Measurements from ENCODE around the gene AP4M1. TPM values are rescaled to one million over a fixed set of nuclear protein-coding genes. Genes with fewer than 3 reads are reported as not detected.

AP4M1 gene
- total RNA-seq, 4 donors from 2014 or later: 5.0 to 52.0 (median 33.6) TPM

- Histone ChIP-seq H3K4me3 (no peak overlapping the region), H3K27me3 (no peaks in the 10 kb centered on the region), H3K36me3 (no peaks in the 10 kb centered on the region), H3K9me3 (no peaks in the 10 kb centered on the region), H3K27ac (no peak overlapping the region), H3K4me1 (peaks cover 0 to 10% of the 10 kb centered on the region in 2 donors)
- intact Hi-C loops (cut with DNase I; ENCODE audit: low total_unique reads): no loop called here
- TF ChIP-seq CTCF (IDR thresholded peaks at IDR 0.05) (no peak), POLR2A (IDR thresholded peaks at IDR 0.05) (no peak)
- no peak for DNase-seq
Measured at GRCh38 chr7:100090527-100091410, 10.7 kb upstream of the AP4M1 start.

- H3K27ac ChIP-seq: no peak overlapping the region
- H3K4me1 ChIP-seq: peaks cover 0 to 10% of the 10 kb centered on the region in 2 donors
- H3K27me3 ChIP-seq: no peaks in the 10 kb centered on the region
- H3K36me3 ChIP-seq: no peaks in the 10 kb centered on the region
- TF ChIP-seq POLR2A (IDR thresholded peaks at IDR 0.05) (no peak), CTCF (IDR thresholded peaks at IDR 0.05) (no peak)
- no peak overlapping the region for H3K4me3 ChIP-seq
- intact Hi-C loops (cut with DNase I; ENCODE audit: low total_unique reads): no loop called here
- H3K9me3 ChIP-seq: no peaks in the 10 kb centered on the region
- DNase-seq: no peak
Measured at GRCh38 chr7:100091411-100092181, 9.8 kb upstream of the AP4M1 start.

GRCh38 chr7:100093054-100093453, 8.4 kb upstream of the AP4M1 start:
- Histone ChIP-seq H3K36me3 (no peaks in the 10 kb centered on the region), H3K27ac (no peak overlapping the region), H3K4me3 (no peak overlapping the region), H3K9me3 (no peaks in the 10 kb centered on the region), H3K4me1 (peaks cover 0 to 4% of the 10 kb centered on the region in 2 donors), H3K27me3 (no peaks in the 10 kb centered on the region)
- TF ChIP-seq POLR2A (IDR thresholded peaks at IDR 0.05) (no peak), CTCF (IDR thresholded peaks at IDR 0.05) (no peak)
- intact Hi-C loops (cut with DNase I; ENCODE audit: low total_unique reads): no loop called here
- no peak for DNase-seq

GRCh38 chr7:100093498-100093897, 7.9 kb upstream of the AP4M1 start:
- intact Hi-C loops (cut with DNase I; ENCODE audit: low total_unique reads): no loop called here
- DNase-seq: no peak
- H3K9me3 ChIP-seq: no peaks in the 10 kb centered on the region
- no peaks in the 10 kb centered on the region for H3K27me3 ChIP-seq
- no peaks in the 10 kb centered on the region for H3K36me3 ChIP-seq
- no peak overlapping the region for H3K4me3 ChIP-seq
- H3K27ac ChIP-seq: no peak overlapping the region
- H3K4me1 ChIP-seq: no peaks in the 10 kb centered on the region
- no peak for TF ChIP-seq POLR2A (IDR thresholded peaks at IDR 0.05)
- no peak for TF ChIP-seq CTCF (IDR thresholded peaks at IDR 0.05)

All from uterus (tissue), 4 donors.